ENCODE measurements around the gene POLRMT. TPM values are rescaled to one million over a fixed set of nuclear protein-coding genes. Genes with fewer than 3 reads are reported as not detected.

The POLRMT gene
- total RNA-seq, 1 donor from 2014 or later, result 53.6 TPM

- H3K27ac Mint-ChIP-seq (ENCODE audit: unreplicated experiment), result no peak overlapping the region
- H3K4me1 Mint-ChIP-seq (ENCODE audit: unreplicated experiment), result no peaks in the 10 kb centered on the region
- H3K36me3 Mint-ChIP-seq (ENCODE audit: low read depth, unreplicated experiment), result peaks cover 4% of the 10 kb centered on the region
- TF ChIP-seq, protein P1, sequence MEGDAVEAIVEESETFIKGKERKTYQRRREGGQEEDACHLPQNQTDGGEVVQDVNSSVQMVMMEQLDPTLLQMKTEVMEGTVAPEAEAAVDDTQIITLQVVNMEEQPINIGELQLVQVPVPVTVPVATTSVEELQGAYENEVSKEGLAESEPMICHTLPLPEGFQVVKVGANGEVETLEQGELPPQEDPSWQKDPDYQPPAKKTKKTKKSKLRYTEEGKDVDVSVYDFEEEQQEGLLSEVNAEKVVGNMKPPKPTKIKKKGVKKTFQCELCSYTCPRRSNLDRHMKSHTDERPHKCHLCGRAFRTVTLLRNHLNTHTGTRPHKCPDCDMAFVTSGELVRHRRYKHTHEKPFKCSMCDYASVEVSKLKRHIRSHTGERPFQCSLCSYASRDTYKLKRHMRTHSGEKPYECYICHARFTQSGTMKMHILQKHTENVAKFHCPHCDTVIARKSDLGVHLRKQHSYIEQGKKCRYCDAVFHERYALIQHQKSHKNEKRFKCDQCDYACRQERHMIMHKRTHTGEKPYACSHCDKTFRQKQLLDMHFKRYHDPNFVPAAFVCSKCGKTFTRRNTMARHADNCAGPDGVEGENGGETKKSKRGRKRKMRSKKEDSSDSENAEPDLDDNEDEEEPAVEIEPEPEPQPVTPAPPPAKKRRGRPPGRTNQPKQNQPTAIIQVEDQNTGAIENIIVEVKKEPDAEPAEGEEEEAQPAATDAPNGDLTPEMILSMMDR (IDR thresholded peaks at IDR 0.05; ENCODE audit: unreplicated experiment), result no peak
- no peak overlapping the region for H3K4me3 Mint-ChIP-seq (ENCODE audit: unreplicated experiment)
- H3K27me3 Mint-ChIP-seq (ENCODE audit: unreplicated experiment), result peaks cover 6% of the 10 kb centered on the region
- H3K9me3 Mint-ChIP-seq (ENCODE audit: unreplicated experiment), result peaks cover 10% of the 10 kb centered on the region
- DNase-seq (ENCODE audit: low spot score), result no peak
Observed at GRCh38 chr19:602391-603301, 30.7 kb downstream of the POLRMT start.

DNA sequence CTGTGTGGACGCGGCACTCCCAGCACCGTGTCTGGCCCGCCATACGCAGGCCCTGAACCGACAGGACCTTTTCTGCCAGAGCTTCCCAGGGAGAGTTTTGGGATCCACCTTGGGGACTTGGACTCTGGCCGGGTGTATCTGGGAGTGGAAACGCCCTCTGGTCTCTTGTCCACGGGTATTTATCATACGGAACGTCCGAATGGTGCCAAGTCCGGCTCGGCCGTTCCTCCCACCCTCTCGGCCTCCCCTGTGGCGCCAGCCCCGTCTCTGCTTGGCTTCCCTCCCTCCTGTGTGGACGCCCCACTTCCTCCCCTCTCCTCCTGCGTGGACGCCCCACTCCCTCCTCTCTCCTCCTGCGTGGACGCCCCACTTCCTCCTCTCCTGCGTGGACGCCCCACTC, 31.5 kb downstream of the POLRMT start:
- TF ChIP-seq, protein P1 (IDR thresholded peaks at IDR 0.05; ENCODE audit: unreplicated experiment), result no peak
- DNase-seq (ENCODE audit: low spot score), result no peak
- Mint-ChIP-seq H3K27me3 (ENCODE audit: unreplicated experiment) (peaks cover 6% of the 10 kb centered on the region), H3K27ac (ENCODE audit: unreplicated experiment) (no peak overlapping the region), H3K36me3 (ENCODE audit: low read depth, unreplicated experiment) (peaks cover 4% of the 10 kb centered on the region), H3K9me3 (ENCODE audit: unreplicated experiment) (peaks cover 10% of the 10 kb centered on the region), H3K4me3 (ENCODE audit: unreplicated experiment) (no peak overlapping the region), H3K4me1 (ENCODE audit: unreplicated experiment) (no peaks in the 10 kb centered on the region)

DNA sequence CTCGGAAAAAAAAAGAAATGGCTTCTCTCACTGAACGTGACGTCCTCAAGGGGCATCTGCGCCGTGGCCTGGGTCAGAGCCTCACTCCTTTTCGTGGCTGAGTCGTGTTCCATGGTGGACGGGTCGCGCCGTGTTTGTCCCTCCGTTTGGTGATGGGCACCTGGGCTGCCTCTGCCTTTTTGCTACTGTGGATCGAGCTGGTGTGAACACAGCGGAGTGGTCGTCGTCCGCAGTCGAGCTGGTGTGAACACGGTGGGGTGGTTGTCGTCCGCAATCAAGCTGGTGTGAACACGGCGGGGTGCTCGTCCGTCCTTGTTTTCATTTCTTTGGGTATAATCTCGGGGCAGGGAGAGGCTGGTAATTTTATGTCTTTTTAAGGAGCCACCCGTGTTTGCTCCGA, 32.0 kb downstream of the POLRMT start:
- Mint-ChIP-seq H3K9me3 (ENCODE audit: unreplicated experiment) (peaks cover 10% of the 10 kb centered on the region), H3K27me3 (ENCODE audit: unreplicated experiment) (peaks cover 6% of the 10 kb centered on the region), H3K4me1 (ENCODE audit: unreplicated experiment) (no peaks in the 10 kb centered on the region), H3K4me3 (ENCODE audit: unreplicated experiment) (no peak overlapping the region), H3K27ac (ENCODE audit: unreplicated experiment) (no peak overlapping the region), H3K36me3 (ENCODE audit: low read depth, unreplicated experiment) (peaks cover 4% of the 10 kb centered on the region)
- TF ChIP-seq, protein P1 (IDR thresholded peaks at IDR 0.05; ENCODE audit: unreplicated experiment), result no peak
- no peak for DNase-seq (ENCODE audit: low spot score)

DNA sequence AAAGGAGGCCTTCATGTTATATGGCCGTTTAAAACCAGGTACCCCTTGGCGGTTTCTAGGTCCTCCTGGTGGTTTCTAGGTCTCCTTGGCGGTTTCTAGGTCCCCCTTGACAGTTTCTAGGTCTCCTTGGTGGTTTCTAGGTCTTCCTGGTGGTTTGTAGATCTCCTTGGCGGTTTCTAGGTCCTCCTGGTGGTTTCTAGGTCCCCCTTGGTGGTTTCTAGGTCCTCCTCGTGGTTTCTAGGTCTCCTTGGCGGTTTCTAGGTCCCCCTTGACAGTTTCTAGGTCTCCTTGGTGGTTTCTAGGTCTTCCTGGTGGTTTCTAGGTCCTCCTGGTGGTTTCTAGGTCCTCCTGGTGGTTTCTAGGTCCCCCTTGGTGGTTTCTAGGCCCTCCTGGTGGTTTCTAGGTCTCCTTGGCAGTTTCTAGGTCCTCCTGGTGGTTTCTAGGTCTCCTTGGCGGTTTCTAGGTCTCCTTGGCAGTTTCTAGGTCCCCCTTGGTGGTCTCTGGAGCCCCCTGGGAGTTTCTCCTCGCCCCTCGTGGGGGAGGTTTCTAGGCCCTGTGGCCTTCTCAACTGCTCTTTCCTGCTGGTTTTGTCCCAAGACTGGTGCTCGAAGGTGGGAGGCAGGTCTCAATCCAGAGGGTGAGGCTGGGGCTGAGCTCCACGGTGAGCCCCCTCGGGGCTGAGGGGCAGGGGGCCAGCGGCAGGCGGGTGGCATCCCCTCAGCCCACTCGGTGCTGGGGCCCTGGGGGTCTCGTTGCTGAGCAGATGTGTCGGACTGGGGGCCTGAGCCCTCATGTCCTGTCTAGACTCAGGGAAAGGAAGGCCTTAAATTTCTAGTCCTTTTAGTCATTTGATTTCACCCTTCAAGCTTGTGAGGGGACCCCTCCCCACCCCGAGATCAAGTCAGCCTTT, 35.7 kb downstream of the POLRMT start:
- Mint-ChIP-seq H3K4me1 (ENCODE audit: unreplicated experiment) (no peaks in the 10 kb centered on the region), H3K9me3 (ENCODE audit: unreplicated experiment) (peaks cover 10% of the 10 kb centered on the region), H3K4me3 (ENCODE audit: unreplicated experiment) (no peak overlapping the region), H3K27me3 (ENCODE audit: unreplicated experiment) (peaks cover 9% of the 10 kb centered on the region), H3K27ac (ENCODE audit: unreplicated experiment) (no peak overlapping the region), H3K36me3 (ENCODE audit: low read depth, unreplicated experiment) (peaks cover 3% of the 10 kb centered on the region)
- TF ChIP-seq, protein P1 (IDR thresholded peaks at IDR 0.05; ENCODE audit: unreplicated experiment), result no peak
- DNase-seq (ENCODE audit: low spot score), result no peak
